Measurements from ENCODE around the gene EXOC8. TPM values are rescaled to one million over a fixed set of nuclear protein-coding genes. Genes with fewer than 3 reads are reported as not detected.

EXOC8 gene
- total RNA-seq, 1 donor from 2014 or later, result 20.6 TPM

DNA sequence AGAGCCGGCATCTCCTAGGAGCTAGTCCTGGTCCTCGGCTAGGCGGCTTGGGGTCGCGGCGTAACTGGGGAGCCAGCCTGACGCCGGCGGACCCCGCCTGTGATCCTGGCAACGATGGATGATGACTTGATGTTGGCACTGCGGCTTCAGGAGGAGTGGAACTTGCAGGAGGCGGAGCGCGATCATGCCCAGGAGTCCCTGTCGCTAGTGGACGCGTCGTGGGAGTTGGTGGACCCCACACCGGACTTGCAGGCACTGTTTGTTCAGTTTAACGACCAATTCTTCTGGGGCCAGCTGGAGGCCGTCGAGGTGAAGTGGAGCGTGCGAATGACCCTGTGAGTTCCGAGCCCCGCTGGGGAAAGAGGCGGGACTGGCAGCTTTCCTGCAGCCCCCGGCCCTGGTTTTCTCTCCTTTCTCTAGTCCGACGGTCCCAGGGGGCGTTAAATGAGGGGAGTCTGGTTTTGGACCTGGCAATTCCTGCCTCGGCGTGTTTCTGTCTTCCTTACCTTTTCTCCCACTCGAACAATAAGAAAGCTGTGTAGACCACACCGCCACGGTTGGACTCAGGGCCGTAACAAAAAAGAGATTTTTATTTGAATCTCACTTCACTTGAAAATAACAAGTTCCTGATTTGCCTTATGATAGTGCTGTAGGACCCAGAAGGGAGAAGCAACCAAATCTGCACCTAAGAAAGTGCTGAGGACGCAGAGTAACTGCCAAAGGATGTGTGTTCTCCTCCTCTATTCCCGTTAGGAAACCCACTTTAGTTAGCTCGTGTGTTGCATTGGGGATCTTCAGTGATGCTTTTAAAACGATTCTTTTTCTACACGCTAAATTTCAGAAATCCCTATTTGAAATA is 847 bp upstream of the EXOC8 start, which contains the start of gene SPRTN:
Gene SPRTN (plus strand): TSS at position 24 of the 859 bp plus-strand sequence. CDS start 91 bp downstream, at position 115.
- peaks cover 29% of the 10 kb centered on the region for H3K36me3 ChIP-seq
- H3K4me1 ChIP-seq, result peaks cover 49% of the 10 kb centered on the region
- DNase-seq, result no peak
- intact Hi-C loops (cut with DNase I), result no loop called here
- ATAC-seq, result peak; percentile 27 to 87
- H3K27me3 ChIP-seq (ENCODE audit: low read depth), result no peaks in the 10 kb centered on the region
- peak within 1 kb of the TSS; percentile 96 for H3K27ac ChIP-seq
- TF ChIP-seq, protein P1, sequence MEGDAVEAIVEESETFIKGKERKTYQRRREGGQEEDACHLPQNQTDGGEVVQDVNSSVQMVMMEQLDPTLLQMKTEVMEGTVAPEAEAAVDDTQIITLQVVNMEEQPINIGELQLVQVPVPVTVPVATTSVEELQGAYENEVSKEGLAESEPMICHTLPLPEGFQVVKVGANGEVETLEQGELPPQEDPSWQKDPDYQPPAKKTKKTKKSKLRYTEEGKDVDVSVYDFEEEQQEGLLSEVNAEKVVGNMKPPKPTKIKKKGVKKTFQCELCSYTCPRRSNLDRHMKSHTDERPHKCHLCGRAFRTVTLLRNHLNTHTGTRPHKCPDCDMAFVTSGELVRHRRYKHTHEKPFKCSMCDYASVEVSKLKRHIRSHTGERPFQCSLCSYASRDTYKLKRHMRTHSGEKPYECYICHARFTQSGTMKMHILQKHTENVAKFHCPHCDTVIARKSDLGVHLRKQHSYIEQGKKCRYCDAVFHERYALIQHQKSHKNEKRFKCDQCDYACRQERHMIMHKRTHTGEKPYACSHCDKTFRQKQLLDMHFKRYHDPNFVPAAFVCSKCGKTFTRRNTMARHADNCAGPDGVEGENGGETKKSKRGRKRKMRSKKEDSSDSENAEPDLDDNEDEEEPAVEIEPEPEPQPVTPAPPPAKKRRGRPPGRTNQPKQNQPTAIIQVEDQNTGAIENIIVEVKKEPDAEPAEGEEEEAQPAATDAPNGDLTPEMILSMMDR (IDR thresholded peaks at IDR 0.05), result no peak
- peak within 1 kb of the TSS; percentile 90 for H3K4me3 ChIP-seq
- no peaks in the 10 kb centered on the region for H3K9me3 ChIP-seq

DNA sequence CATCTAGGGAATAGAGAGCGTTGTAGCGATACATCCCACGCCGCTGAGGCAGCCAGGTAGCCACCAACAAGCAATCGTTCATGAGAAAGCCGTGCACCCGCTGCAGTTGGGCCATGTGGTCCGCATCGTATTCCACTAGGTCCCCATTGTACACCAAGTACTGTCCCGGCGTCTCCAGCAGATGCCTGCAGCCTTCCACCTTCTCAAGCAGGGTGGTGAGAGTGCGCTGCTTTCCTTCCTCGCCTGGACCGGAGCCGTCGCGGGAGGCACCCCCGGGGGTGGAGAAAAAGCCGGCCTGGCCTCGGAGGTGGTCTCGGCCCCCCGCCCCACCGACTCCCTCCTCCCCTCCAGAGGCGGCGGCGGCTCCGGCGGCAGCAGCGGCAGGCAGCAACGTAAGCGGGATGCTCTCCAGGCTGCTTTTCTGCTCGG is 595 bp downstream of the EXOC8 start:
- TF ChIP-seq, protein P1 (IDR thresholded peaks at IDR 0.05), result no peak
- Histone ChIP-seq H3K27me3 (ENCODE audit: low read depth) (no peaks in the 10 kb centered on the region), H3K9me3 (no peaks in the 10 kb centered on the region), H3K36me3 (peaks cover 25% of the 10 kb centered on the region), H3K4me3 (peak overlapping the region; percentile 90), H3K4me1 (peaks cover 59% of the 10 kb centered on the region), H3K27ac (peak overlapping the region; percentile 96)
- intact Hi-C loops (cut with DNase I), result no loop called here
- DNase-seq, result no peak
- peak; percentile 21 to 34 for ATAC-seq

DNA sequence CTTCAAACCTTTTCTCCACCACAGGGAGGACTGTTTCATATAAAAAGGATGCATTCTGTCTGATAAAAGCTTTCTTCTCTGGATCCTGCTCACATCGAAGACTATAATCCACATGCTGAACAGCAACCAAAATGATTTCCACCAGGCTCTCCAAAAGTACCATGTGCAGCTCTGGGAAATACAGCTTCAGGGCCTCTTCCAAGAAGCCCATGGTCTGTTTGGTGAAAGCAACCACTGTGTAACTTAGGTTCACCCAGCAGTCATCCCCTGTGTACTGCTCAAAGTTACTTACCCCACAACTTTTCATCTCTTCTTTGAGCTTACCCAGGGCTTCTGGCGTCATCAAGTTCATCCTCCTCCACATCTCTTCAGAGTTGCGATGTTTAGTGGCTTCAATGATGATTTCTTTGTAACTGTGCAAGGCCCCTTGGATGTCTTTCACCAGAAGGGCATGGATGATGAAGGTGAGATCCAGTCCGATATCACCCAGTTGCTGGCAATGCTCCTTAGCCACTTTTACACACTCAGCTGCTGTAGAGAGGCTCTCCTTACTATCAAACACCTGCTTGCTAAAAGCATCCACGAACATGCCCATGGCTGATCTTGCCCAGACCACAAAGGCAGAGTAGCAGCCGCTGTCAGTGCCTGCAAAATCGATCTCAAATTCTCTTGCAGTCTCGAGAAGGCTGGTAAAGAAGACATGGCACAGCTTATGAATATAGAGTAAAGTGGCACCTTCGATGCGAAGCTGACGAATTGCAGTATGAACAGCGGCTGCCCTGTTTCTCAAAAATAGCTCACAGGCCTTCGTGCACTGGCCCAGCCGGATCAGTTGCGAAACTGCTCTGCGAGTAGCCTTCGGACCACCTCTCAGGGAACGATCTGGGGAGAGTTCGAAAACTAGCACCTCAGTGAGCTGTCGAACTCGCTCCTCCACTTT is 1.7 kb downstream of the EXOC8 start:
- Histone ChIP-seq H3K27me3 (ENCODE audit: low read depth) (no peaks in the 10 kb centered on the region), H3K36me3 (peaks cover 16% of the 10 kb centered on the region), H3K4me1 (peaks cover 59% of the 10 kb centered on the region), H3K9me3 (no peaks in the 10 kb centered on the region), H3K4me3 (peak overlapping the region; percentile 90), H3K27ac (no peak overlapping the region)
- ATAC-seq (no peak), DNase-seq (no peak)
- TF ChIP-seq, protein P1 (IDR thresholded peaks at IDR 0.05), result no peak
- intact Hi-C loops (cut with DNase I), result no loop called here

- no peak for DNase-seq
- Histone ChIP-seq H3K27me3 (ENCODE audit: low read depth) (no peaks in the 10 kb centered on the region), H3K4me3 (peak overlapping the region; percentile 90), H3K9me3 (no peaks in the 10 kb centered on the region), H3K4me1 (peaks cover 58% of the 10 kb centered on the region), H3K36me3 (peaks cover 9% of the 10 kb centered on the region), H3K27ac (no peak overlapping the region)
- intact Hi-C loops (cut with DNase I), result no loop called here
- ATAC-seq, result no peak
- TF ChIP-seq, protein P1 (IDR thresholded peaks at IDR 0.05), result no peak
Observed at GRCh38 chr1:231334952-231335351, 2.7 kb downstream of the EXOC8 start.

GRCh38 chr1:231334079-231334666 is 3.5 kb downstream of the EXOC8 start:
- intact Hi-C loops (cut with DNase I), result no loop called here
- Histone ChIP-seq H3K36me3 (peaks cover 9% of the 10 kb centered on the region), H3K27me3 (ENCODE audit: low read depth) (no peaks in the 10 kb centered on the region), H3K27ac (no peak overlapping the region), H3K9me3 (no peaks in the 10 kb centered on the region), H3K4me3 (peak overlapping the region; percentile 90), H3K4me1 (peaks cover 50% of the 10 kb centered on the region)
- TF ChIP-seq, protein P1 (IDR thresholded peaks at IDR 0.05), result no peak
- no peak for ATAC-seq
- DNase-seq, result no peak
